Fibroblast of lung (primary cell): ENCODE measurements around the gene CDK18. TPM values are rescaled to one million over a fixed set of nuclear protein-coding genes. Genes with fewer than 3 reads are reported as not detected.

Experiments
- DNase-seq, 2 donors: peaks; one replicate each; pipeline versions ENCODE4 v3.0.0 to v3.0.0-alpha.2; 2010; ENCODE audit warnings: low read depth in 2 of 2
- H2AFZ ChIP-seq: 2 replicates; pipeline ENCODE4 v1.5.1; 2012; ENCODE audit warnings: low read length, control low read depth, inconsistent platforms
- H3K27ac ChIP-seq: 2 replicates; pipeline ENCODE4 v1.5.1; 2011; ENCODE audit warnings: low read length, control low read depth; ENCODE audit not compliant: insufficient read depth
- H3K27me3 ChIP-seq: 2 replicates; pipeline ENCODE4 v1.5.1; 2011; ENCODE audit warnings: mild to moderate bottlenecking, low read length; ENCODE audit not compliant: control insufficient read depth, insufficient read depth
- H3K36me3 ChIP-seq: 2 replicates; pipeline ENCODE4 v1.5.1; 2011; ENCODE audit warnings: low read length; ENCODE audit not compliant: control insufficient read depth, insufficient read depth
- H3K4me1 ChIP-seq: 2 replicates; pipeline ENCODE4 v1.5.1; 2011; ENCODE audit warnings: low read length; ENCODE audit not compliant: control insufficient read depth, insufficient read depth; ENCODE audit errors: extremely low read depth
- H3K4me2 ChIP-seq: 2 replicates; pipeline ENCODE4 v1.5.1; 2011; ENCODE audit warnings: low read length, control low read depth; ENCODE audit not compliant: insufficient read depth; ENCODE audit errors: extremely low read depth
- H3K4me3 ChIP-seq, 4 experiments: fragments of 200-600 bp in 1 of 4; sonication (generic) in 1 of 4; replicated peaks in 1 of 4; 2 replicates each; pipeline ENCODE4 v1.5.1; 2011 to 2016; ENCODE audit warnings: low read length in 4 of 4, low read depth in 3 of 4, mild to moderate bottlenecking in 3 of 4, control low read depth in 2 of 4, inconsistent platforms in 1 of 4, mixed read lengths in 1 of 4; ENCODE audit not compliant: insufficient read depth in 1 of 4; ENCODE audit errors: control extremely low read depth in 1 of 4
- H3K79me2 ChIP-seq: 2 replicates; pipeline ENCODE4 v1.5.1; 2012; ENCODE audit warnings: mild to moderate bottlenecking, low read length, inconsistent platforms; ENCODE audit not compliant: control insufficient read depth, insufficient read depth
- H3K9ac ChIP-seq: 2 replicates; pipeline ENCODE4 v1.5.1; 2011; ENCODE audit warnings: mild to moderate bottlenecking, low read length, control low read depth; ENCODE audit not compliant: insufficient read depth
- H3K9me3 ChIP-seq: 2 replicates; pipeline ENCODE4 v1.5.1; 2012; ENCODE audit warnings: low read depth, low read length; ENCODE audit not compliant: control insufficient read depth, insufficient read depth
- H4K20me1 ChIP-seq: 2 replicates; pipeline ENCODE4 v1.5.1; 2011; ENCODE audit warnings: low read length; ENCODE audit not compliant: control insufficient read depth, insufficient read depth; ENCODE audit errors: extremely low read depth
- CTCF ChIP-seq, 2 donors: IDR thresholded peaks in 1 of 2; conservative IDR thresholded peaks in 1 of 2; 1 replicate in 1 of 2; 2 replicates in 1 of 2; pipeline ENCODE4 v1.5.1; 2011 to 2012; ENCODE audit warnings: low read length in 2 of 2, control low read depth in 1 of 2, inconsistent platforms in 1 of 2, low read depth in 1 of 2, mild to moderate bottlenecking in 1 of 2
- EZH2 ChIP-seq: IDR thresholded peaks from 2 replicates; pipeline ENCODE4 v1.5.1; 2012; ENCODE audit warnings: low read length, control low read depth, mild to moderate bottlenecking; ENCODE audit errors: missing control alignments
- polyA plus RNA-seq, 2 donors: library from polyadenylated mRNA; depleted of rRNA in 1 of 2; stranded (reverse) in 1 of 2; unstranded in 1 of 2; fragments of >200 nt; gene quantifications; 2 replicates each; pipeline ENCODE4 v1.2.1, GENCODE V29; 2011 to 2012; ENCODE audit warnings: missing spikeins in 1 of 2
- total RNA-seq: library from RNA; depleted of rRNA; stranded (reverse); fragments of >200 nt; gene quantifications from 2 replicates; pipeline ENCODE4 v1.2.1, GENCODE V29; 2014

The CDK18 gene
- total and polyA plus RNA-seq, 2 donors (not counting 1 experiment from before 2014, with no cell fraction given) = 0.33 to 2.1 TPM

DNA sequence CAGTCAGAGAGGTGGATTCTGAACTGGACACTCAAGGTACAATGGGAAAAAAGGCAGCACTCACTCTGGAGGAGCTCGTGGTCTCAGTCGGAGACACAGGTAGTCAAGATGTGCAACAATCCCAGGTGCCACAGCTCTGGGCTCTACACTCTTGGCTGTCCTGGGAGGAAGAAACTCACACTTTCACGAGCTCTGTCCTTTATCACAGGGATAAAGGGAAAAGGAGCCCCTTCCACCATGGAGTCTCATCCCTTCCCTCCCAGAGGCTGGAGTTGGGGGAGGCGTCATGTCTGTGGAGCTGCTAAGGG lies 20.3 kb downstream of the CDK18 start:
- DNase-seq = no peak
- TF ChIP-seq CTCF (conservative IDR thresholded peaks at IDR 0.05 in 1 of 2, IDR thresholded peaks at IDR 0.05 in 1 of 2; ENCODE audit: low read depth in 1 of 2, low read length in 2 of 2) (no peak), EZH2 (no peak)

GRCh38 chr1:205525495-205526285 lies 21.2 kb downstream of the CDK18 start:
- no peaks in the 10 kb centered on the region for H4K20me1 ChIP-seq
- H3K79me2 ChIP-seq = no peaks in the 10 kb centered on the region
- TF ChIP-seq CTCF (conservative IDR thresholded peaks at IDR 0.05 in 1 of 2, IDR thresholded peaks at IDR 0.05 in 1 of 2; ENCODE audit: low read depth in 1 of 2, low read length in 2 of 2) (no peak), EZH2 (no peak)
- H3K4me3 ChIP-seq = no peak overlapping the region
- H3K36me3 ChIP-seq = no peaks in the 10 kb centered on the region
- H3K9me3 ChIP-seq = no peaks in the 10 kb centered on the region
- no peak for DNase-seq
- H2AFZ ChIP-seq = no peak overlapping the region
- no peak overlapping the region for H3K4me2 ChIP-seq
- H3K9ac ChIP-seq = no peak overlapping the region
- no peaks in the 10 kb centered on the region for H3K4me1 ChIP-seq
- no peak overlapping the region for H3K27ac ChIP-seq
- peaks cover 2% of the 10 kb centered on the region for H3K27me3 ChIP-seq

More for the DNA sequence above, 20.3 kb downstream of the CDK18 start:
- H3K4me3 ChIP-seq = no peak overlapping the region
- no peaks in the 10 kb centered on the region for H3K4me1 ChIP-seq
- H3K9ac ChIP-seq = no peak overlapping the region
- no peaks in the 10 kb centered on the region for H4K20me1 ChIP-seq
- H3K4me2 ChIP-seq = no peak overlapping the region
- H3K27ac ChIP-seq = no peak overlapping the region
- H3K36me3 ChIP-seq = no peaks in the 10 kb centered on the region
- no peak overlapping the region for H2AFZ ChIP-seq
- H3K27me3 ChIP-seq = peaks cover 2% of the 10 kb centered on the region
- no peaks in the 10 kb centered on the region for H3K79me2 ChIP-seq
- H3K9me3 ChIP-seq = no peaks in the 10 kb centered on the region

DNA sequence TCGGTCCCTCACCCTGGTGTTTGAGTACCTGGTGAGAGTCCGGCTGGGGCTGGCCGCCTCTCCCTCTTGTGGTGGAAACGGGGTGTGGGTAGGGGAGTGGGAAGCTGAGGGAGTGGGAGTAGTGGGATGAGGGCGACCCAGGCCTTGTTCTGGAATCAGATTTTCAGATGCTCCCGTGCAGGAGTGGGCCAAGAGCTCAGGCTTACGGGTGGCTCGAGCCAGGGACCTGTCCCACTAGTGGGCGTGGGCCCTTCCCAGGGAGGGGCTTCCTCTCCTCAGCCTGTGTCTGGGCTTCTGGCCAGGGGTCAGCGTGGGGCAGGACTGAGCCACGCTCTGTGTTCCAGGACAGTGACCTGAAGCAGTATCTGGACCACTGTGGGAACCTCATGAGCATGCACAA lies 22.0 kb downstream of the CDK18 start:
- TF ChIP-seq EZH2 (no peak), CTCF (conservative IDR thresholded peaks at IDR 0.05 in 1 of 2, IDR thresholded peaks at IDR 0.05 in 1 of 2; ENCODE audit: low read depth in 1 of 2, low read length in 2 of 2) (no peak)
- no peak for DNase-seq

More for the DNA sequence above, 22.0 kb downstream of the CDK18 start:
- no peaks in the 10 kb centered on the region for H3K9me3 ChIP-seq
- H3K4me3 ChIP-seq = no peak overlapping the region
- H3K9ac ChIP-seq = no peak overlapping the region
- no peaks in the 10 kb centered on the region for H4K20me1 ChIP-seq
- no peak overlapping the region for H2AFZ ChIP-seq
- no peaks in the 10 kb centered on the region for H3K4me1 ChIP-seq
- H3K79me2 ChIP-seq = no peaks in the 10 kb centered on the region
- no peak overlapping the region for H3K27ac ChIP-seq
- no peaks in the 10 kb centered on the region for H3K36me3 ChIP-seq
- peaks cover 2% of the 10 kb centered on the region for H3K27me3 ChIP-seq
- no peak overlapping the region for H3K4me2 ChIP-seq
